T-cell (primary cell): ENCODE results near the gene PTPRS. TPM values are rescaled to one million over a fixed set of nuclear protein-coding genes. Genes with fewer than 3 reads are reported as not detected.
"Not testable (repeated sequence)": the region's sequence is repeated elsewhere in the genome, so short reads cannot be mapped to it uniquely, and the experiment has no call there.

Experiments used
- ATAC-seq, 4 experiments: fragments of 200-7000 bp in 3 of 4; fragments of 150-1000 bp in 1 of 4; cut with Tn5 transposase; replicated peaks in 1 of 4; 1 replicate in 3 of 4; 2 replicates in 1 of 4; pipeline ENCODE4 v1.10.0; 2021; ENCODE audit warnings: moderate library complexity in 3 of 4, mild to moderate bottlenecking in 2 of 4, moderate number of reproducible peaks in 1 of 4
- CTCF ChIA-PET, 2 donors: fragments of 300-600 bp; sonication (Branson Sonifier 250); formaldehyde crosslinking; loops; one replicate each; lab custom pipeline; 2022; ENCODE audit warnings: antibody characterized with exemption in 2 of 2; lab: Charles Lee
- POLR2A ChIA-PET, 2 donors: fragments of 300-600 bp; sonication (Branson Sonifier 250); formaldehyde crosslinking; loops; one replicate each; lab custom pipeline; 2022; ENCODE audit warnings: antibody characterized with exemption in 2 of 2; lab: Charles Lee
- DNase-seq, 35 experiments: peaks; one replicate each; pipeline versions ENCODE4 v3.0.0 to v3.0.0-alpha.2; 2013 to 2023
- H3K27ac ChIP-seq: one replicate; pipeline ENCODE4 v1.5.1; 2013; ENCODE audit warnings: low read length
- H3K27me3 ChIP-seq, 2 experiments: replicated peaks in 1 of 2; 1 replicate in 1 of 2; 2 replicates in 1 of 2; pipeline versions ENCODE4 v1.6.1 to v1.7.0; 2013; ENCODE audit warnings: low read length in 1 of 2, mixed read lengths in 1 of 2; ENCODE audit not compliant: control insufficient read depth in 2 of 2, insufficient read depth in 2 of 2; ENCODE audit errors: extremely low read depth in 1 of 2
- H3K36me3 ChIP-seq, 2 donors: 1 replicate in 1 of 2; 2 replicates in 1 of 2; pipeline versions ENCODE4 v1.6.1 to v1.7.0; 2013; ENCODE audit warnings: low read length in 1 of 2; ENCODE audit not compliant: control insufficient read depth in 2 of 2, insufficient read depth in 1 of 2; ENCODE audit errors: extremely low read depth in 1 of 2
- H3K4me1 ChIP-seq, 2 experiments: 1 replicate in 1 of 2; 2 replicates in 1 of 2; pipeline versions ENCODE4 v1.6.1 to v1.7.0; 2013; ENCODE audit warnings: low read length in 2 of 2, mixed read lengths in 1 of 2; ENCODE audit not compliant: insufficient read depth in 2 of 2, control insufficient read depth in 1 of 2; ENCODE audit errors: extremely low read depth in 1 of 2
- H3K4me3 ChIP-seq, 2 donors: 1 replicate in 1 of 2; 2 replicates in 1 of 2; pipeline versions ENCODE4 v1.5.1 to v1.7.0; 2013; ENCODE audit warnings: mild to moderate bottlenecking in 2 of 2, low read length in 1 of 2, moderate library complexity in 1 of 2; ENCODE audit not compliant: control insufficient read depth in 1 of 2; ENCODE audit errors: extremely low read depth in 1 of 2
- H3K9me3 ChIP-seq: 2 replicates; pipeline ENCODE4 v1.7.0; 2013
- H3K27ac Mint-ChIP-seq, 2 donors: one replicate each; pipeline ENCODE4 v1.8.0; 2020 to 2021; ENCODE audit warnings: mild to moderate bottlenecking in 2 of 2, mixed read lengths in 2 of 2
- H3K27me3 Mint-ChIP-seq, 2 donors: one replicate each; pipeline ENCODE4 v1.8.0; 2021 to 2022; ENCODE audit warnings: mixed read lengths in 2 of 2
- H3K36me3 Mint-ChIP-seq: one replicate; pipeline ENCODE4 v1.8.0; 2021; ENCODE audit warnings: mixed read lengths
- H3K4me1 Mint-ChIP-seq, 3 donors: one replicate each; pipeline ENCODE4 v1.8.0; 2020 to 2022; ENCODE audit warnings: mixed read lengths in 3 of 3, mild to moderate bottlenecking in 1 of 3
- H3K4me3 Mint-ChIP-seq, 3 donors: one replicate each; pipeline ENCODE4 v1.8.0; 2020 to 2022; ENCODE audit warnings: mild to moderate bottlenecking in 3 of 3, mixed read lengths in 3 of 3, moderate library complexity in 3 of 3
- H3K9me3 Mint-ChIP-seq, 3 donors: one replicate each; pipeline ENCODE4 v1.8.0; 2020 to 2022; ENCODE audit warnings: mixed read lengths in 3 of 3
- whole genome bisulfite sequencing: methylation state at CpG from one replicate; pipeline ENCODE4 v1.1.5; 2013; ENCODE audit warnings: missing lambda C conversion rate; ENCODE audit not compliant: insufficient coverage; 5-methylcytosine and 5-hydroxymethylcytosine counted together
- total RNA-seq, 35 experiments: library from RNA in 6 of 35; stranded (reverse) in 6 of 35; fragments of 120-200 nt in 1 of 35; gene quantifications; one replicate each; pipeline versions ENCODE4 v1.2.1 to v1.2.4 and lab custom pipeline; 2013 to 2026

The PTPRS gene
- total RNA-seq: 1 to 10 TPM; 2.9 to 5.6 (median 4.1) TPM
- total RNA-seq (2013): 1.8 TPM
- 1.1 to 6.6 (median 3.7) reads per million in 29 experiments for total RNA-seq (lab: John Stamatoyannopoulos, UW)

DNA sequence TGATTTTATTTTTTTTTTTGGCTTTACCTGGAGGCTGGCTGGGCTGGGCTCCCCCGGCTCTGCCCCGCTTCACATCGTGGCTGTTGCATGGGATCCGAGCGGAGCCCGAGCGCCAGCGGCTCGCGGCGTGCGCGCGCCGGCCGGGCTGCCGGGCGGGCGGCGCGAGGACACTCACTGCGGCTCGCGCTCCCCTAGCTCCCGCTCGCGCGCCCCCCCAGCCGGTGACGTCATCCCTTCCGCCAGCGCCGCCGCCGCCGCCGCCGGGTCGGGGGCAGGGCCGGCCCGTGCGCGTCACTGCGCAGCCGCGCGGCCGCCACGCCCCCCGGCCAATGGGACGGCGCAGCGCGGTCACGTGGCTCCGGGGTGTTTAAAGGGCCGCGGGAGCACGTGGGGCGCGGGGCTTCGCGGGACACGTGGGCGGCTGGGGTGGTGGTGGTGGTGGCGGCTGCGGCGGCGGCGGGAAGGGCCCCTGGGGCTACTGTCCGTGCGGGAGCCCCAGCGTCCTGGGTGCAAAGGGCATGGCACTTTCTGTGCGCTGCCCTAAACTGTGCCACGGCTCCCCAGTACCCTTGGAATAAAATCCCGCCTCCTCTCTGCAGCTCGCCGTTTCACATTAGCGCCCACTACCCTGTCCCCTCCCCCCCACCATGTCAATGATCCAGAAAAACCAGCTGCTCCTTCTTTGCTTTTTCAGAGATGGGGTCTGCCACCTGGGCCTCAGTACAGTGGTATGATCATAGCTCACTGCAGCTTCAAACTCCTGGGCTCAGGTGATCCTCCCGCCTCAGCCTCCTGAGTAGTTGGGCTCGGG lies at the start of gene PTPRS:
TSS of gene PTPRS (minus strand) at position 176 of the 811 bp plus-strand sequence. CDS start 54,672 bp downstream, outside the sequence.
- DNase-seq: peak; percentile 7 to 75 (median 48)
- H3K36me3 ChIP-seq: no peaks in the 10 kb centered on the region
- H3K27ac ChIP-seq: no peak within 1 kb of the TSS
- H3K4me3 ChIP-seq: peak within 1 kb of the TSS; percentile 28 to 61
- Mint-ChIP-seq H3K36me3 (no peaks in the 10 kb centered on the region), H3K27me3 (peaks cover 50 to 63% of the 10 kb centered on the region in 2 donors), H3K27ac (no peak within 1 kb of the TSS), H3K9me3 (no peaks in the 10 kb centered on the region), H3K4me3 (peak within 1 kb of the TSS; percentile 64 to 87 (median 67)), H3K4me1 (peaks cover 16 to 24% (median 20%) of the 10 kb centered on the region in 3 donors)
- WGBS: 6% methylated on average over 55 of the region's 81 CpGs
- H3K9me3 ChIP-seq: no peaks in the 10 kb centered on the region
- H3K4me1 ChIP-seq: peaks cover 0 to 27% of the 10 kb centered on the region in 2 experiments
- ChIA-PET POLR2A (no interaction called here), CTCF (interaction anchor here in 1 of 2 donors (0.6 kb wide), 1 partner anchor 550 kb away, joined by 3 read pairs; the partner anchor contains the start of gene FEM1A)
- peak; percentile 66 to 82 (median 71) for ATAC-seq
- peaks cover 7 to 74% of the 10 kb centered on the region in 2 experiments for H3K27me3 ChIP-seq

DNA sequence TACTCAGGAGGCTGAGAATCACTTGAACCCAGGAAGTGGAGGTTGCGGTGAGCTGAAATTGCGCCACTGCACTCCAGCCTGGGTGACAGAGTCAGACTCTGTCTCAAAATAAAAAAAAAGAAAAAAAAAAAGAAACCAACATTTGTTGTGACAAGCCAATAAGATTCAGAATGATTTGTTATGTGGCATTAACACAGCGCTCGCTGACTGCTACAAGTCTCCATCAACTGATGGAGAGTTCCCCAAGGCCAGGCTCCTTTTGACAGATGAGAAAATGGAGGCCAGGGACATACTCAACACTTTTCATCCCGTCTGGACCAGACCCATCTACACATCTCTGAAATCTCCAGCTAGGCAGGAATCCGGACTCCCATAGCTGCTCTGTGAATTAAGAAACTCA lies 48.7 kb upstream of the PTPRS start:
- ChIA-PET POLR2A (no interaction called here), CTCF (no interaction called here)
- WGBS: no CpG with 5 or more reads among the region's 6 CpGs
- Histone ChIP-seq H3K9me3 (no peaks in the 10 kb centered on the region), H3K36me3 (no peaks in the 10 kb centered on the region), H3K4me3 (no peak overlapping the region), H3K27me3 (peaks cover 7 to 45% of the 10 kb centered on the region in 2 experiments), H3K27ac (no peak overlapping the region), H3K4me1 (no peaks in the 10 kb centered on the region)
- peaks cover 4 to 7% (median 7%) of the 10 kb centered on the region in 3 donors for H3K9me3 Mint-ChIP-seq
- DNase-seq: no peak
- H3K27me3 Mint-ChIP-seq: peaks cover 44 to 69% of the 10 kb centered on the region in 2 donors
- no peak overlapping the region for H3K4me3 Mint-ChIP-seq
- peaks cover 0 to 5% (median 0%) of the 10 kb centered on the region in 3 donors for H3K4me1 Mint-ChIP-seq
- ATAC-seq: no peak
- no peak overlapping the region for H3K27ac Mint-ChIP-seq
- no peaks in the 10 kb centered on the region for H3K36me3 Mint-ChIP-seq

DNA sequence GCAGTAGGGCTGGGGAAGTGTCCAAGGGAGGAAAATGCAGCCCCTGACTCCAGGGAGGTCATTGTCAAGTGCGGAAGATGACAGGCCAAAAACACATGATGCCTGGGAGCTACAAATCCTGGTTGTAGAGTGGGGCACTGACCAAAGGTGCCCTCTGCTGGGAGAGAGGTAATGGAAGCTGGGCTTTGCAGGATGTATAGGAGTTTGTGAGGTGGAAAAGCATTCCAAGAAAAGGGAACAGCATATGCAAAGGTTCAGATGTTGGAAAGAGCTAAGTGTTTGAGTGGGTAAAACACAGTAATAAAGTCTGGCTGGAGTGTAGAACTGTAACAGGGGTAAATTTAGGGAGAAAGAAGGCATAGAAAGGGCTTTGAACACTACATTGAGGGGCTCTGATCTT lies 46.9 kb upstream of the PTPRS start:
- H3K4me3 Mint-ChIP-seq: no peak overlapping the region
- no peak for ATAC-seq
- no peak overlapping the region for H3K4me3 ChIP-seq
- CTCF ChIA-PET: no interaction called here
- 100% methylated on average over 1 of the region's 1 CpG for WGBS
- H3K4me1 Mint-ChIP-seq: no peaks in the 10 kb centered on the region
- H3K27ac ChIP-seq: no peak overlapping the region
- no peaks in the 10 kb centered on the region for H3K4me1 ChIP-seq
- no peak for DNase-seq
- POLR2A ChIA-PET: no interaction called here
- H3K27ac Mint-ChIP-seq: no peak overlapping the region
- H3K9me3 ChIP-seq: no peaks in the 10 kb centered on the region
- peaks cover 0 to 34% of the 10 kb centered on the region in 2 experiments for H3K27me3 ChIP-seq
- H3K36me3 Mint-ChIP-seq: no peaks in the 10 kb centered on the region
- no peaks in the 10 kb centered on the region for H3K36me3 ChIP-seq
- H3K9me3 Mint-ChIP-seq: peaks cover 9 to 14% (median 12%) of the 10 kb centered on the region in 3 donors
- H3K27me3 Mint-ChIP-seq: peaks cover 31 to 54% of the 10 kb centered on the region in 2 donors

DNA sequence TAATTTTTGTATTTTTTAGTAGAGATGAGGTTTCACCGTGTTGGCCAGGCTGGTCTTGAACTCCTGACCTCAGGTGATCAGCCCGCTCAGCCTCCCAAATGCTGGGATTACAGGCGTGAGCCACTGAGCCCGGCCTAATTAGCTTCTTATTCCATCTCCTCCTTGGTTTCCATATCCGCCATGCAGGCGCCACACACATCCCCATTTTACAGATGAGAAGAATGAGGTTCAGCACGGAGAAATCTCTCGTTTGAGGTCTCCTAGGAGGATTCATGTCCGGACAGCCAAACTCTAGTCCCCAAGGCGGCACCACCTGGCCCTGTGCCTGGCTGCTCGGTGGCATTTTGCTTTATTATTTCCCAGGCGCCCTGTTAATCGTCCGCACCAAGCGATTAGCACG lies 46.2 kb upstream of the PTPRS start:
- H3K36me3 ChIP-seq: no peaks in the 10 kb centered on the region
- Mint-ChIP-seq H3K4me3 (no peak overlapping the region), H3K36me3 (no peaks in the 10 kb centered on the region), H3K27ac (no peak overlapping the region), H3K4me1 (no peaks in the 10 kb centered on the region), H3K27me3 (peaks cover 26 to 49% of the 10 kb centered on the region in 2 donors), H3K9me3 (peaks cover 11 to 17% (median 15%) of the 10 kb centered on the region in 3 donors)
- DNase-seq (no peak), ATAC-seq (no peak)
- H3K4me3 ChIP-seq: no peak overlapping the region
- H3K9me3 ChIP-seq: no peaks in the 10 kb centered on the region
- no peaks in the 10 kb centered on the region for H3K4me1 ChIP-seq
- peaks cover 0 to 30% of the 10 kb centered on the region in 2 experiments for H3K27me3 ChIP-seq
- CTCF ChIA-PET: no interaction called here
- 81% methylated on average over 9 of the region's 16 CpGs for WGBS
- H3K27ac ChIP-seq: no peak overlapping the region
- POLR2A ChIA-PET: no interaction called here

DNA sequence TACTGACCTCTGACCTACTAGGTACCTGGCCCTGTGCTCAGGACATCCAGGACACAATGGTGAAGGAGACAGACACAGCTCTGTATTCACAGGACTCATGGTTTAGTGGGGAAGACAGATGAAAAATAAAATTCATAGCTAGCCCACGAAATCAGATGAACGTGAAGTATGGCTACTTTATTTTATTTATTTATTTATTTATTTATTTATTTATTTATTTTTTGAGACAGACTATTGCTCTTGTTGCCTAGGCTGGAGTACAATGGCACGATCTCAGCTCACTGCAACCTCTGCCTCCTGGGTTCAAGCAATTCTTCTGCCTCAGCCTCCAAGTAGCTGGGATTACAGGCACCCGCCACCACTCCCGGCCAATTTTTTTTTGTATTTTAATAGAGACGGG lies 40.6 kb upstream of the PTPRS start:
- 100% methylated on average over 4 of the region's 6 CpGs for WGBS
- POLR2A ChIA-PET, H3K36me3 Mint-ChIP-seq, H3K27ac Mint-ChIP-seq, H3K4me1 Mint-ChIP-seq, DNase-seq, H3K4me3 ChIP-seq, H3K4me3 Mint-ChIP-seq, ATAC-seq, H3K9me3 ChIP-seq, CTCF ChIA-PET, H3K4me1 ChIP-seq, H3K27ac ChIP-seq, H3K36me3 ChIP-seq: not testable (repeated sequence)
- H3K27me3 Mint-ChIP-seq: peaks cover 31 to 32% of the 10 kb centered on the region in 2 donors
- H3K9me3 Mint-ChIP-seq: peaks cover 11 to 18% (median 14%) of the 10 kb centered on the region in 3 donors
- peaks cover 0 to 31% of the 10 kb centered on the region in 2 experiments for H3K27me3 ChIP-seq

DNA sequence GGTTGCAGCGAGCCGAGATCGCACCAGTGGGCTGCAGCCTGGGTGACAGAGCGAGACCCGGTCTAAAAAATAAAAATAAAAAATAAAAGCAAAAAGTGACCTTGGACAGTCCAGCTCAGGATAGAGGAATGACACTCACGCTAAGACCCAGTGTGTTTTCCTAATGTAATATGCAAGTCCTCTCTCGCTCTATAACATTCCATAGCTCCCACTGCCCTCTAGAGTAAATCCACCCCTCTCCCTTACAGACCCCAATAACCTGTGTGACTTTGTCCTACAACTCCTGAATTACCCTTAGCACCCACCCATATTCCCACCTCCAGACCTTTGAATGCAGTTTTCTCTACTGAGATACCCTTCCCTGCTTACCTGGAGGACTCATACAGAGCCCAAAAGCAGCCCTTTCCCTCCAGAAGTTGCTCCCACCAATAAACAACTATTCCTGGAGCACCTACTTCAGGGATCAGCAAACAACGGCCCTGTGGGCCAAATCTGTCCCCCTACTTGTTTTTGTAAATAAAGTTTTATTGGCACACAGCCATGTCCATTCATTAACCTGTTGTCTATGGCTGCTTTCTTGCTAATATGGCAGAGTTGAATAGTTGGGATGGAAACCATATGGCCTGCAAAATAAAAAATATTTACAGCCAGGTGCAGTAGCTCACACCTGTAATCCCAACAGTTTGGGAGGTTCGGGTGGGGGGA lies 39.8 kb upstream of the PTPRS start:
- H3K27me3 ChIP-seq: peaks cover 0 to 35% of the 10 kb centered on the region in 2 experiments
- peaks cover 11 to 18% (median 14%) of the 10 kb centered on the region in 3 donors for H3K9me3 Mint-ChIP-seq
- peaks cover 28% of the 10 kb centered on the region in 2 donors for H3K27me3 Mint-ChIP-seq
- no peak overlapping the region for H3K27ac Mint-ChIP-seq
- H3K4me1 Mint-ChIP-seq: no peaks in the 10 kb centered on the region
- no peak overlapping the region for H3K4me3 Mint-ChIP-seq
- no peaks in the 10 kb centered on the region for H3K36me3 ChIP-seq
- DNase-seq (no peak), ATAC-seq (no peak)
- H3K36me3 Mint-ChIP-seq: no peaks in the 10 kb centered on the region
- CTCF ChIA-PET: no interaction called here
- no peaks in the 10 kb centered on the region for H3K4me1 ChIP-seq
- no peak overlapping the region for H3K4me3 ChIP-seq
- H3K27ac ChIP-seq: no peak overlapping the region
- H3K9me3 ChIP-seq: no peaks in the 10 kb centered on the region
- WGBS: 84% methylated on average over 6 of the region's 9 CpGs
- POLR2A ChIA-PET: no interaction called here
